SK-N-SH treated with all-trans-retinoic acid at 6 μM for 48 hours (cell line): ENCODE measurements around the gene UVSSA.
"Not testable (repeated sequence)": the region's sequence is repeated elsewhere in the genome, so short reads cannot be mapped to it uniquely, and the experiment has no call there.

ENCODE experiments used
- ATAC-seq: fragments of 200-7000 bp; cut with Tn5 transposase; 3 replicates; pipeline ENCODE4 v1.9.1; 2020; ENCODE audit warnings: mild to moderate bottlenecking, moderate library complexity
- BACH2 ChIP-seq: fragments of 250-450 bp; sonication (Bioruptor Pico); IDR thresholded peaks from 2 replicates; pipeline ENCODE4 v1.9.0; 2021; ENCODE audit warnings: mild to moderate bottlenecking, borderline replicate concordance
- CSDC2 ChIP-seq: fragments of 250-450 bp; sonication (Bioruptor Pico); IDR thresholded peaks from 2 replicates; pipeline ENCODE4 v1.5.0; 2020; ENCODE audit warnings: mild to moderate bottlenecking, moderate library complexity
- CSRNP3 ChIP-seq: fragments of 250-450 bp; sonication (Bioruptor Pico); IDR thresholded peaks from 2 replicates; pipeline ENCODE4 v1.5.1; 2021; ENCODE audit warnings: mild to moderate bottlenecking, moderate library complexity
- ESRRG ChIP-seq: fragments of 250-450 bp; sonication (Bioruptor Pico); IDR thresholded peaks from 2 replicates; pipeline ENCODE4 v1.6.1; 2021; ENCODE audit warnings: mild to moderate bottlenecking
- ISL1 ChIP-seq: fragments of 250-450 bp; sonication (Bioruptor Pico); IDR thresholded peaks from 2 replicates; pipeline ENCODE4 v2.1.2; 2022; ENCODE audit warnings: mild to moderate bottlenecking, moderate library complexity
- PPARA ChIP-seq: fragments of 250-450 bp; sonication (Bioruptor Pico); IDR thresholded peaks from 2 replicates; pipeline ENCODE4 v1.5.0; 2020; ENCODE audit warnings: mild to moderate bottlenecking, borderline replicate concordance
- RARB ChIP-seq: fragments of 250-450 bp; sonication (Bioruptor Pico); IDR thresholded peaks from 2 replicates; pipeline ENCODE4 v1.8.0; 2021; ENCODE audit warnings: mild to moderate bottlenecking, moderate library complexity
- TCF4 ChIP-seq: fragments of 250-450 bp; sonication (Bioruptor Pico); IDR thresholded peaks from 2 replicates; pipeline ENCODE4 v1.8.0; 2021; ENCODE audit warnings: mild to moderate bottlenecking, moderate library complexity, borderline replicate concordance
- TOX ChIP-seq: fragments of 250-450 bp; sonication (Bioruptor Pico); IDR thresholded peaks from 2 replicates; pipeline ENCODE4 v1.8.0; 2021; ENCODE audit warnings: mild to moderate bottlenecking, moderate library complexity, borderline replicate concordance
- ZC3H10 ChIP-seq: fragments of 250-450 bp; sonication (Bioruptor Pico); IDR thresholded peaks from 2 replicates; pipeline ENCODE4 v1.5.1; 2021; ENCODE audit warnings: mild to moderate bottlenecking, moderate library complexity
- ZFP3 ChIP-seq: fragments of 250-450 bp; sonication (Bioruptor Pico); IDR thresholded peaks from 2 replicates; pipeline ENCODE4 v1.5.0; 2020; ENCODE audit warnings: mild to moderate bottlenecking, moderate library complexity
- ZFP30 ChIP-seq: fragments of 450-650 bp; formaldehyde crosslinking; IDR thresholded peaks from 2 replicates; pipeline ENCODE4 v1.5.0; 2022; ENCODE audit warnings: mild to moderate bottlenecking, moderate library complexity
- ZNF8 ChIP-seq: fragments of 450-650 bp; formaldehyde crosslinking; IDR thresholded peaks from 2 replicates; pipeline ENCODE4 v1.5.0; 2020; ENCODE audit warnings: mild to moderate bottlenecking, moderate library complexity
- TF ChIP-seq, protein P1 (sequence below): fragments of 250-450 bp; sonication (Bioruptor Pico); IDR thresholded peaks from 2 replicates; pipeline ENCODE4 v1.8.0; 2020; ENCODE audit warnings: mild to moderate bottlenecking, moderate library complexity, borderline replicate concordance
- TF ChIP-seq, protein P2 (sequence below): fragments of 250-450 bp; sonication (Bioruptor Pico); IDR thresholded peaks from 2 replicates; pipeline ENCODE4 v1.8.0; 2021; ENCODE audit warnings: low read depth, mild to moderate bottlenecking, moderate library complexity, borderline replicate concordance

The UVSSA gene

GRCh38 chr4:1370321-1371124 lies 23.5 kb downstream of the UVSSA start:
- TF ChIP-seq RARB (CRISPR knock-in tag): no peak
- TF ChIP-seq BACH2 (CRISPR knock-in tag): no peak
- TF ChIP-seq TOX (CRISPR knock-in tag): no peak
- no peak for TF ChIP-seq CSDC2
- ATAC-seq: no peak

DNA sequence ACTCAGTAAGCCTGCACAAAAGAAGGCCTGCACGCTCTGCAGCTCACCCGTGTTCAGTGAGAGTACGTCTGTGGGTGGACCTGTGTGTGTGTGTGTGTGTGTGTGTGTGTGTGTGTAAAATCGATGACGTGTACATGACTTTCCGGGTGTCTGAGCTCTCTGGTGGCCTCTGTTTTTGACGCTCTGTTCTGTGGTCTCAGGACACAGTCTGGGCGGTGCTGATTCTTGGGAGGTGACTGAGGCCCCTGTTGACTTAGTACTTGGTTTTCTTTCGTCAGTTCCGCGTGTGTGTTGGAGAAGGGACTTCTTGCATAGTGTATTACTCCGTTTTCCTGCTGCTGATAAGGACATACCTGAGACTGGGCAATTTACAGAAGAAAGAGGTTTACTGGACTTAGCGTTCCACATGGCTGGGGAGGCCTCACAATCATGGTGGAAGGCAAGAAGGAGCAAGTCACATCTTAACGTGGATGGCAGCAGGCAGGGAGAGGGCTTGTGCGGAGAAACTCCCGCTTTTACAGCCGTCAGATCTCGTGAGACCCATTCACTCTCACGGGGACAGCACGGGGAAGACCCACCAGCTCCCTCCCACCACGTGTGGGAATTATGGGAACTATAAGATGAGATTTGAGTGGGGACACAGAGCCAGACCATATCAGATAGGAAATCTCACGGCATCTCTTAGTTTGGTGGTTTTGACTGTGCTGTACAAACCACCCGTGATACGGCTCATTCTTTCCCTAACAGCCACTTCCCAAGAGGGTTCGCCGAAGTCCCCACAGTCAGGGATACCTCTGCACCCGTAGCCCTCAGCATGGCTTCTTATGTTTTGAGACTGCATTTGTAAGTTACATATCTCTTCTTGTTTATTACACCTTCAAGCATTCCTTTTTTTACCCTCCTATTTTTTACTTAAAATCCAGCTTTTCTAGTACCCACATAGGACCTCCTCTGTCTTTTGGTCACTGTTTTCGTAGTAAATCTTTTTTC lies 24.5 kb downstream of the UVSSA start:
- TF ChIP-seq CSDC2 (no peak), ZFP30 (CRISPR knock-in tag) (no peak), TCF4 (CRISPR knock-in tag) (no peak), ESRRG (no peak)
- TF ChIP-seq, protein P1, sequence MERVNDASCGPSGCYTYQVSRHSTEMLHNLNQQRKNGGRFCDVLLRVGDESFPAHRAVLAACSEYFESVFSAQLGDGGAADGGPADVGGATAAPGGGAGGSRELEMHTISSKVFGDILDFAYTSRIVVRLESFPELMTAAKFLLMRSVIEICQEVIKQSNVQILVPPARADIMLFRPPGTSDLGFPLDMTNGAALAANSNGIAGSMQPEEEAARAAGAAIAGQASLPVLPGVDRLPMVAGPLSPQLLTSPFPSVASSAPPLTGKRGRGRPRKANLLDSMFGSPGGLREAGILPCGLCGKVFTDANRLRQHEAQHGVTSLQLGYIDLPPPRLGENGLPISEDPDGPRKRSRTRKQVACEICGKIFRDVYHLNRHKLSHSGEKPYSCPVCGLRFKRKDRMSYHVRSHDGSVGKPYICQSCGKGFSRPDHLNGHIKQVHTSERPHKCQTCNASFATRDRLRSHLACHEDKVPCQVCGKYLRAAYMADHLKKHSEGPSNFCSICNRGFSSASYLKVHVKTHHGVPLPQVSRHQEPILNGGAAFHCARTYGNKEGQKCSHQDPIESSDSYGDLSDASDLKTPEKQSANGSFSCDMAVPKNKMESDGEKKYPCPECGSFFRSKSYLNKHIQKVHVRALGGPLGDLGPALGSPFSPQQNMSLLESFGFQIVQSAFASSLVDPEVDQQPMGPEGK: no peak
- TF ChIP-seq, all 23 proteins: peak for 0
- ATAC-seq: no peak

DNA sequence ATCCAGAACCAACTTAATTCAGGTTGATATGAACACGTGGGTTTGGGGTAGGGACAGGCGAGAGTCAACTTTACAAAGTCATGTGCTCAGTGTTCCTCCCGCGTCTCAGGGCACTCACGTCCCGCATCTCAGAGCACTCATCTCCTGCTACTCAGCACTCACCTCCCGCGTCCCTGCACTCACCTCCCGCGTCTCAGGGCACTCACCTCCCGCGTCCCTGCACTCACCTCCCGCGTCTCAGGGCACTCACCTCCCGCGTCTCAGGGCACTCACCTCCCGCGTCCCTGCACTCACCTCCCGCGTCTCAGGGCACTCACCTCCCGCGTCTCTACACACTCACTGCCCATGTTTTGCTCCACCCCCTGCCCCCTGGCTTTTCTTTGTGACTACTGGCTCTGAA lies 25.6 kb downstream of the UVSSA start:
- ATAC-seq: not testable (repeated sequence)

GRCh38 chr4:1373892-1374705 lies 27.1 kb downstream of the UVSSA start:
- TF ChIP-seq TOX (CRISPR knock-in tag): no peak
- no peak for TF ChIP-seq CSDC2
- no peak for TF ChIP-seq ZC3H10
- TF ChIP-seq, protein P1: no peak
- no peak for TF ChIP-seq ESRRG
- no peak for TF ChIP-seq ZFP30 (CRISPR knock-in tag)
- no peak for TF ChIP-seq PPARA (CRISPR knock-in tag)
- TF ChIP-seq ZFP3: no peak
- no peak for TF ChIP-seq ISL1
- TF ChIP-seq, protein P2, sequence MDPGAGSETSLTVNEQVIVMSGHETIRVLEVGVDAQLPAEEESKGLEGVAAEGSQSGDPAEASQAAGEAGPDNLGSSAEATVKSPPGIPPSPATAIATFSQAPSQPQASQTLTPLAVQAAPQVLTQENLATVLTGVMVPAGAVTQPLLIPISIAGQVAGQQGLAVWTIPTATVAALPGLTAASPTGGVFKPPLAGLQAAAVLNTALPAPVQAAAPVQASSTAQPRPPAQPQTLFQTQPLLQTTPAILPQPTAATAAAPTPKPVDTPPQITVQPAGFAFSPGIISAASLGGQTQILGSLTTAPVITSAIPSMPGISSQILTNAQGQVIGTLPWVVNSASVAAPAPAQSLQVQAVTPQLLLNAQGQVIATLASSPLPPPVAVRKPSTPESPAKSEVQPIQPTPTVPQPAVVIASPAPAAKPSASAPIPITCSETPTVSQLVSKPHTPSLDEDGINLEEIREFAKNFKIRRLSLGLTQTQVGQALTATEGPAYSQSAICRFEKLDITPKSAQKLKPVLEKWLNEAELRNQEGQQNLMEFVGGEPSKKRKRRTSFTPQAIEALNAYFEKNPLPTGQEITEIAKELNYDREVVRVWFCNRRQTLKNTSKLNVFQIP: no peak
- ATAC-seq: no peak

DNA sequence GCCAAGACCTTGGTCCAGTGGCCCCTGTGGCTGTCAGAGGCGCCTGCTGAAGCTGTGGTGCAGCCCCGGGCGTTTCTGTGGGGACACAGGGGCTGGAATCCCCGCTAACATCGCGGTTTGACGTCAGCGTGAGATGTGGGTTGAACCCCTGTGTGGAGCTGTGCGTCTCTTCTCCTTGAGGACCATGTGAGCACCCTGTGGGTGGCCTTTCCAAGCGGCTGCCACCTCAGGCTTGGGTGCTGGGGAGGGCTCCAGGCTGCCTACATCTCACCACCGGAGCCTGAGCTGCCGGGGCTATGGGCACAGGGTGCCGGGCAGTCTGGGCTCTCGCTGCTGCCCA lies 27.7 kb downstream of the UVSSA start:
- TF ChIP-seq, protein P1: no peak
- TF ChIP-seq ESRRG (no peak), ZNF8 (CRISPR knock-in tag) (no peak), CSRNP3 (CRISPR knock-in tag) (no peak)
- ATAC-seq: no peak
